HEK293T (cell line): ENCODE data around the gene KRTAP5-2.

Experiments
- ARNT ChIP-seq: fragments of 450-650 bp; IDR thresholded peaks from 2 replicates; pipeline ENCODE4 v1.6.1; 2017; ENCODE audit warnings: mild to moderate bottlenecking
- NFRKB ChIP-seq: fragments of 450-650 bp; IDR thresholded peaks from 2 replicates; pipeline ENCODE4 v1.6.1; 2016; ENCODE audit warnings: mild to moderate bottlenecking, moderate library complexity
- TARDBP ChIP-seq: fragments of 450-650 bp; IDR thresholded peaks from 2 replicates; pipeline ENCODE4 v1.6.1; 2016
- ZNF384 ChIP-seq: fragments of 450-650 bp; IDR thresholded peaks from 2 replicates; pipeline ENCODE4 v1.6.1; 2016

DNA sequence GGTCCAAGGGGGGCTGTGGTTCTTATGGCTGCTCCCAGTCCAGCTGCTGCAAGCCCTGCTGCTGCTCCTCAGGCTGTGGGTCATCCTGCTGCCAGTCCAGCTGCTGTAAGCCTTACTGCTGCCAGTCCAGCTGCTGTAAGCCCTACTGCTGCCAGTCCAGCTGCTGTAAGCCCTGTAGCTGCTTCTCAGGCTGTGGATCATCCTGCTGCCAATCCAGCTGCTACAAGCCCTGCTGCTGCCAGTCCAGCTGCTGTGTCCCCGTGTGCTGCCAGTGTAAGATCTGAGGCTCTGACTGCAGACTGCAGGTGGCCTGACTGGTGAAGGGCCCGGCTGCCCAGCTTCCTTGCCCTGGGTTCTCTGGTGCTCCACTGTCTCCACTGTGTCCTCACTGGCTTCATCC, 32.2 kb upstream of the KRTAP5-2 start:
- TF ChIP-seq TARDBP (no peak), ARNT (no peak), NFRKB (no peak), ZNF384 (no peak)
